Right forelimb (tissue), 1 donor: ENCODE data around the gene AMD1.
A peak's percentile ranks its signal among the peaks of the same experiment; 100 is the strongest.
"Not testable (repeated sequence)": the region's sequence is repeated elsewhere in the genome, so short reads cannot be mapped to it uniquely, and the experiment has no call there.

ENCODE experiments used
- DNase-seq: peaks from one replicate; pipeline ENCODE4 v3.0.0-alpha.2; 2018

AMD1 gene

DNA sequence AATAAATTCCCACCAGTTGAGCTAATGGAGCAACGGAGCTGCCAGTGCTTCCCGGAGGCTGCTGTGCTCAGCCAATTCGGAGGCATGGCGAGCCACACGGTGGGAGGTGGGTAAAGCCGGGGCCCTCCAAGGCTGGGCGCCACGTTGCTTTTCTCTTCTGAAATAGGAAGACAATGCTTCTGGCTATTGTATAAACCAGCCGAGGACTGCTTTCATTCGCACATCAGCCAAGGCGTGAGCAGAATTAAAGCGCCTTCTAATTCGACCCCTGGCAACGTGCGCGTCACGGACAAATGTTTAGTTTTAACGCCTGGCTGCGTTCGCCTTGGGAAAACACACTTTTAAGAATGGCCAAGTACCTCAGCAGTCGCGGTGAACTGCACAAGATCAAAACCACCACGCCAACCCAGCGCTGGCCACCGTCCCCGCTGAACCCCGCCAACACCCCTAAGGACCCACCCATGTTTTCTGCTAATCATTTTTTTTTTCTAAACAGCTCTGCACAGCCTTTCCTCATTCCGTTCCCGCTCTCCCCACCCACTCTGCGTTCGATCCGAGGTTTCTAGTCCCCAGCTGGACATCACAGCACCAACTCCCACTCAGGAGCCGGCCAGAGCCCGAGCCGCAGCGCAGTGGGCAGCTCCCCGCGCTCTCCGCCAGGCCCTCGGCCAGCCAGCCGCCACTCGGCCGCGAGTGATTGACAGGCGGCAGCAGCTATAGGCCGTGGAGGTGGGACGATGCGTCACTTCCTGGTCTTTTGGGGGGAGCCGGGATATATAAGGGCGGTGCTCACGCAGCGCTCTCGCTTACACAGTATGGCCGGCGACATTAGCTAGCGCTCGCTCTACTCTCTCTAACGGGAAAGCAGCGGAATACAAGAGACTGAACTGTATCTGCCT lies at the start of gene AMD1:
AMD1 (plus strand) TSS at position 805 of the 899 bp plus-strand sequence. CDS start 321 bp downstream, outside the sequence.
- peak; percentile 97 for DNase-seq

DNA sequence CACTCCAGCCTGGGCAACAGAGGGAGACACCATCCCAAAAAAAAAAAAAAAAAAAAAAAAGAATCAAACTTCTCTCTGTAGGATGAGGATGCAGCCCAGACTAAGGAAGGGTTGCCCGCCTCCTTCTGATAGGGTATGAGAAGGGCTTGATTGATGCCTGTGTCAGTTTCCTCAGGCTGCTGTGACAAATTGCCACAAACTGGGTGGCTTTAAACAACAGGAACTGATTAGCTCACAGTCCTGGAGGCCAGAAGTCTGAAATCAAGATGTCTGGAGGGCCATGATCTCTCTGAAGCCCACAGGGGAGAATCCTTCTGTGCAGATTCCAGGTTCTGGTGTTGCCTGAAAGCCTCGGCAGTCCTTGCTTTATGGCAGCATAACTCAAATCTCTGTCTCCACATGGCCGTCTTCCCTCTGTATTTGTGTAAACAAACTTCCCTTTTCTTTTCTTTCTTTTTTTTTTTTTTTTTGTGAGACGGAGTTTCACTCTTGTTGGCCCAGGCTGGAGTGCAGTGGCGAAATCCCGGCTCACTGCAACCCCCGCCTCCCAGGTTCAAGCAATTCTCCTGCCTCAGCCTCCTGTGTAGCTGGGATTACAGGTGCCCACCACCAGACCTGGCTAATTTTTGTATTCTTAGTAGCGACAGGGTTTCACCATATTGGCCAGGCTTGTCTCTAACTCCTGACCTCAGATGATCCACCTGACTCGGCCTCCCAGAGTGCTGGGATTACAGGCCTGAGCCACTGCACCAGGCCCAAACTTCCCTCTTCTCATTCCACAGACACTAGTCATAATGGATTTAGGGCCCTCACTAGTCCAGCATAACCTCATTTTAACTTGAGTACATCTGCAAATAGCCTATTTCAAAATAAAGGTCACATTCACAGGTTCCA lies 48.1 kb upstream of the AMD1 start:
- DNase-seq, result no peak

DNA sequence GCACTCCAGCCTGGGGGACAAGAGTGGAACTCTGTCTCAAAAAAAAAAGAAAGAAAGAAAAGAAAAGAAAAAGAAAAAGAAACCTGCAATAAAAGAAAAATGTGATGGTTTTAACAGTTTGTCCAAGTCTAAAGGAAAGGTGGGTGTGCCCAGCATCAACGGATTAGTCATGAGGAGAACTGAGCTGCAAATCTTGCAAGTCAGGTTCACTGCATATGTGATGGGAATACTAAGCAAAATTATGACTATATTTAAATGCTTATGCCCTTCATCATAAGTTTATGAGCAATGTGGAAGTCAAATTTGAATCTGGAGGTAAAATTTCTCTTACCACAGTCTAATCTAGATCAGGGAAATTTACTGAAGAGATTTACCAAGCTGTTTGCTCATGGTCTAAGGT lies 46.2 kb upstream of the AMD1 start:
- DNase-seq, result no peak

DNA sequence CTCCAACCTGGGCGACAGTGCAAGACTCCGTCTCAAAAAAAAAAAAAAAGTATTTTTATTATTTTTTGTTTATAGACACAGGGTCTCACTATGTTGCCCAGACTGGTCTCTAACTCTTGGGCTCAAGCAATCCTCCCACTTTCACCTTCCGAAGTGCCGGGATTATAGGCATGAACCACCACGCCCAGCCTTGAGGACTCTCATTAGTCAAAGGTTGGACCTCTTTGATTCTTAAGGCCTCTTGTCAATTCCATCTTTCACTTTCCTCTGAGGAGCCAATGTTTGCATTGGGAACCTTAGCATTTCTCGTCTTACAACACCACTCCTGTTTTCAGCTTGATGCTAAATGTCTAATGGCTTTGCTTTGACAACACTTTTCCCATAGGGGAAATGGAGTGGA lies 43.2 kb upstream of the AMD1 start:
- no peak for DNase-seq

DNA sequence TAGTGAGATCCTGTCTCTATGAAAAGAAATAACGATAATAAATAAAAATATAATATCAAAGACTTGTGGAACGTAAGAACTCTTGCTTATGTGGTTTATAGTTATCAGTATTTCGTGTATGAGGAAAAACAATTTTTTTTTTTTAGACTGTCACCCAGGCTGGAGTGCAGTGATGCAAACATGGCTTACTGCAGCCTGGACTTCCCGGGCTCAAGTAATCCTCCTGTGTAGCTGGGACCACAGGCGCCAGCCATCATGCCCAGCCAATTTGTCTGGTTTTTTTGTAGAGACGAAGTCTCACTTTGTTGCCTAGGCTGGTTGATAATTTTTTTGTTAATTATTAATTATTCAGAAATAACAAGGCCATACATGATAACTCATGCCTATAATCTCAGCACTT lies 40.8 kb upstream of the AMD1 start:
- no peak for DNase-seq

DNA sequence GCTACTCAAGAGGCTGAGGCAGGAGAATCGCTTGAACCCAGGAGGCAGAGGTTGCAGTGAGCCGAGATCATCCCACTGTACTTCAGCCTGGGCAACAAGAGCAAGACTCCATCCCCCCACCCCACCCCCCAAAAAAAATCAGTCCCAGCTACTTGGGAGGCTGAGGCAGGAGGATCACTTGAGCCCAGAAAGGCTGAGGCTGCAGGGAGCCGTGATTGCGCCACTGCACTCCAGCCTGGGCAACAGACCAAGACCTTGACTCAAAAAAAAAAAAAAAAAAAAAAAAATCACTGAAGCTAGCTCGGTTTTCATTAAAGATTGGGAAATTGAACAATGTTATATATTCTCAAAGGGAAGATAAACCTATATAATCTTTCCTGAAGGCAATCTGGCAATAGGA lies 38.8 kb upstream of the AMD1 start:
- DNase-seq, result not testable (repeated sequence)

DNA sequence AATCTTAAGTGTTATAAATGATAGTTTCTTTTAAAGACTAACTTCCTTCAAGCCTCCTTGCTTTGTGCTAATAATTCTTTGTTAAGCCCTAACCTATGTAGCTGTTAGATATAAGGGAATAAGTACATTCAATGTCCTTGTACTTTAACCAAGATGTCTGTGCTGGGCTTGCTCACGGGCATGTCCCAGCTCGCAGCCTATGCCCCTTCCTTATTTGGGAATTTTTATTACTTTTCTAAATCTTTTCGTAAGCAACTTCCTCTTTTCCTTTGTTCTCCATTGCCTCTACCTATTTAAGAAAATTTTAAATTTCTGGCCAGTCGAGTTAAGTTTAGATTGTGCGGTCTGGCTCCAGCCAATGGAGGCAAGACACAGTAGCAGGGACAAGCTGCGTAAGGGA lies 33.3 kb upstream of the AMD1 start:
- no peak for DNase-seq

DNA sequence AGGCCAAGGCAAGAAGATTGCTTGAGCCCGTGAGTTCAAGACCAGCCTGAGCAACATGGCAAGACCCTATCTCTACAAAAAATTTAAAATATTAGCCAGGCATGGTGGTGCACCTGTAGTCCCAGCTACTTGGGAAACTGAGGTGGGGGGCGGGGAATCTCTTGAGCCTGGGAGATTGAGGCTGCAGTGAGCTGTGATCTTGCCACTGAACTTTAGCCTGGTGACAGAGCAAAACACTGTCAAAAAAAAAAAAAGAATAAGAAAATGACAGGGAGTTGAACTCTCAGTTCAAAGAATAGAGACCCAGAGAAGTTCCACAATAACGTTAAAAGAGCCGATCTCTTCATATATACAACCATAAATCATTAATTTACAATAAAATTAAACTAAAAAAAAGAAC lies 24.8 kb upstream of the AMD1 start:
- DNase-seq, result no peak

DNA sequence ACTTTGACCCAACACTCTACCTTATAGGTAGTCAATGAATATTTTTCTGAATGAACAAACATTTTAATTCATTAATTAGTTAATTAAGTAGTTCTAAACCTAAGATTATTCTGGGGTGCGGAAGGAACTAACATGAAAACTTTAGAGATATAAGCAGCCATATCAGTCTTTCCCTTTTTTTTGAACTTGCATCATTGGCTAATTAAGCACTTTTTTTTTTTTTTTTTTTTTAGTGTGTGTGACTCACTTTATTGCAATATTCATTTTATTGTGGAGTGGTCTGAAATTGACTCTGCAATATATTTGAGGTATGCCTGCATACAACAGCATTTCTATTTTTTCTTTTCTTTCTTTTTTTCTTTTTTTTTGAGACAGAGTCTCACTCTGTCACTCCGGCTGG lies 21.8 kb upstream of the AMD1 start:
- no peak for DNase-seq

DNA sequence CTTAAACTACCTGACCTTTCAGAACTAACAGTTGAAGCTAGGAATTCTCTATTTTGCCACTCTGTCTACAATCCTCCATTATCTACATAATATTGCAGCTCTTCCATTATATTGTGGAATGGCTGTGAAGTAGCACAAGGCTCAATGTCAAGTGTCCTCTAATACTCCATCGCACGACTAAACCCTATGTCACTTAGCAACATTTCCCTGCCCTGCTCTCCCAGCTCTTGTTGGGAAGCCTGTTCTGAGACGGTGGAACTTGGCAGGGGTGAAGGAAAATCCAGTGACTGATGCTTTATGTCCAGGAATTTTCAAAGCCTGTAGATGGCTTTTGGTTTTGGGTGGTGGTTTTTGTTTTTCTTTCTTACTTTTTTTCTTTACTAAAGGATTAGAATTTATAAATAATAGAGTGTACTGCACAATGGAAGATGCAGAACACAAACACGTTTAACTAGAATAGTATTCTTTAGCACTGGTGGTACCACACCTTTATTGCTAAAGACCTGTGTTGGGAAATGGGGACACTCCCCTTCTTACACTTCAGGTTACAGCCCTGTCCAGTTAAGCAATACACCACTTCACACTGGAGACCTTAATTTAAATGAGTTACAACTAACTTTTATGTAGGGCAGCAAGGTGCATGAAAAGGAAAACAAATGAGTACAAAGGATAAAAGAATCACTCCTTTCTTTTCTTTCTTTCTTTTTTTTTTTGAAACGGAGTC lies 20.7 kb upstream of the AMD1 start:
- DNase-seq, result no peak

DNA sequence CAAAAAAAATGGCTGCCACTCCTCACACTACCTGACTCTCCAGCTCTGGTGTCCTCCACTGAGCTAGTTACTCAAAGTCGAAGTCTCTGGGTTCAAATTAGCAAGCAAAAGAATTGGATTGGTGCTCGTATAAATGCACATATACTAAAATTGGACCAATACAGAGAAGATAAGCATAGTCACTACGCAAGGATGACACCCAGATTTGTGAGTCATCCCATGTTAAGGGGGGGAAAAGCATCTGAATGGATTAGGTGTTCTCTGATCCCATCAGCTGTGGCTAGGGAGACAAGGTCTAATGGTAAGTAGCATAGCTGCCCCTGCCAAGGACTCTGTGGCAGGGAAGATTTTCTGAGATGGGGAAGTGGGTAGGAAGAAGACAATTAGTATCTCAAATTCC lies 18.3 kb upstream of the AMD1 start:
- no peak for DNase-seq

DNA sequence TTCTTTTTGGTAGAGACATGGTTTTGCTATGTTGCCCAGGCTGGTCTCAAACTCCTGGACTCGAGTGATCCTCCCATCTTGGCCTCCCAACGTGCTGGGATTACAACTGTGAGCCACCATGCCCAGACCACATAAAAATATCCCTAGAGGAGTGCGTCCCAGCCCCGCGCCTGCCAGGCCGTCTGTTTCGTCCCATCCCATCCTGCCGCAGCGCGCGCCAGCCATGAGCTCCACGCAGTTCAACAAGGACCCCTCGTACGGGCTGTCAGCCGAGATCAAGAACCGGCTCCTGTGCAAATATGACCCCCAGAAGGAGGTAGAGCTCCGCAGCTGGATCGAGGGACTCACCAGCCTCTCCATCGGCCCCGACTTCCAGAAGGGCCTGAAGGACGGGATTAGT lies 16.6 kb upstream of the AMD1 start:
- DNase-seq, result no peak

DNA sequence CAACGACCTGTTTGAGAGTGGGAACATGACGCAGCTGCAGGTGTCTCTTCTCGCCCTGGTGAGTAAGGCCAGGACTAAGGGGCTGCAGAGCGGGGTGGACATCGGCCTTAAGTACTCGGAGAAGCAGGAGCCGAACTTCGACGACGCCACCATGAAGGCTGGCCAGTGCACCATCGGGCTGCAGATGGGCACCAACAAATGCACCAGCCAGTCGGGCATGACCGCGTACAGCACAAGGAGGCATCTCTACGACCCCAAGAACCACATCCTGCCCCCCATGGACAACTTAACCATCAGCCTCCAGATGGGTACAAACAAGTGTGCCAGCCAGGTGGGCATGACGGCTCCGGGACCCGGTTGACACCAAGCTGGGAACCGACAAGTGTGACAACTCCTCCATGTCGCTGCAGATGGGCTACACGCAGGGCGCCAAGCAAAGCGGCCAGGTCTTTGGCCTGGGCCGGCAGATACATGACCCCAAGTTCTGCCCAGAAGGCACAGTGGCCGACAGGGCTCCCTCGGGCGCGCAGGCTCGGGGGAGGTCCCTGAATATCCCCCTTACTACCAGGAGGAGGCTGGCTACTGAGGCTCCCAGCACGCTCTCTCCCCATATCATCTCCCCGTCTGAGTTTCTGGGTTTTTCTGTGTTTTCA lies 15.9 kb upstream of the AMD1 start:
- DNase-seq, result no peak

DNA sequence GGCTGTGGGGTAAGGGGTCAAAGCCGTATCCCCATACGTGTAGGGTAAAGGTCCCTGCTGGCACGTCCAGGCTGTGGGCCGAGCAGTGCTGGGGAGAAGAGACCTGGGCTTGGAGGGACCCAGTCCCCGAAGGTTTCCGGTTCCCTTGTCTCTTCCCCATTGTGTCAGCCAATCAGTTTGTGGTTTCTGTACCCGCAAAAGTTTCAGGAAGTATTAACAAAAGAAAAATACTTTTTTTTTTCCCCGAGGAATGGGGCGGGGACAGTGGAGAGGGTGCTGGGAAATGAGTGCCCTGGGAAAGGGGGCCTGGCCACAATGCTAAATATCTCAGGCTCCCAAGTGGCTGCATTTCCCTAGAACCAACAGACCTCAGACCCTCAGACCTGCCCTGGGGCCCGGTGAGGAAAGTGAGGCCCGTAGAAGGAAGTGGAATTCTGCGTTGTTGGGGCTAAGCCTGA lies 15.2 kb upstream of the AMD1 start:
- no peak for DNase-seq

DNA sequence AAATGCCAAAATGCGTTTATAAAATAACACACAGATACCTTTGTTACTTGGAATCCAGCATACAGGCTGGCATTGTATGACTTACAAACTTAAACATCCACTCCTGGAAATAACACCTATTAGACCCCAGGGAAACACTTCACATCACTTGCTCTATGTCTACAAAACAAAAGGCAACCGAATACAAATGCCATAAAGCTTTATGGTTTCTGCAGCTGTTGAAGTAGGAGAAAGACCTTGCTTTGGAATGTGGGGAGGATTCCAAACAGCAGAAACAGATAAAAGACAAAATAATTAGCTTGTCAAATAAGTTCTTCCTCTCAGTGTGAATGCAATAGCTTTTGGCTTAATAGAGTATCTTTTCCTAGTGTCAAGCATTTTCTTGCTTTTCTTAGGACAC lies 9.8 kb upstream of the AMD1 start:
- no peak for DNase-seq

DNA sequence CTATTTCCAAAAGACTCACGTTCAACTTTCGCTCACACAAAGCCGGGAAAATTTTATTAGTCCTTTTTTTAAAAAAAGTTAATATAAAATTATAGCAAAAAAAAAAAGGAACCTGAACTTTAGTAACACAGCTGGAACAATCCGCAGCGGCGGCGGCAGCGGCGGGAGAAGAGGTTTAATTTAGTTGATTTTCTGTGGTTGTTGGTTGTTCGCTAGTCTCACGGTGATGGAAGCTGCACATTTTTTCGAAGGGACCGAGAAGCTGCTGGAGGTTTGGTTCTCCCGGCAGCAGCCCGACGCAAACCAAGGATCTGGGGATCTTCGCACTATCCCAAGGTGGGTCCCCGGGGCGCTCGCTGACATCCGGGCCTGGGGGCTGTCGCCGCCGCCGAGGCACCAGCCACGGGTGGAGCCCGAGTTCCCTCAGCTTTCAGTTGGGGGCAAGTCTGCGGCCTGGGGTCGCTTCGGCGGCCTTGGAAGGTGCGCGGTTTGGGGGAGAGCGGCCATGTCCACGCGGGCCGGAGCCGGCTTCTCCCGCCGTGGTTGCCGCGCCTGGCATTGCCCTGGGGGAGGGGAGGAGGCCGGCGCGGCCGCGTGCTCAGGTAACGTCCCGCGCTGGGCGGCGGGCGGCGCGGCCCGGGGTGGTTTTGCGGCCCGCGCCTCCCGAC lies 429 bp downstream of the AMD1 start:
- peak; percentile 77 for DNase-seq

DNA sequence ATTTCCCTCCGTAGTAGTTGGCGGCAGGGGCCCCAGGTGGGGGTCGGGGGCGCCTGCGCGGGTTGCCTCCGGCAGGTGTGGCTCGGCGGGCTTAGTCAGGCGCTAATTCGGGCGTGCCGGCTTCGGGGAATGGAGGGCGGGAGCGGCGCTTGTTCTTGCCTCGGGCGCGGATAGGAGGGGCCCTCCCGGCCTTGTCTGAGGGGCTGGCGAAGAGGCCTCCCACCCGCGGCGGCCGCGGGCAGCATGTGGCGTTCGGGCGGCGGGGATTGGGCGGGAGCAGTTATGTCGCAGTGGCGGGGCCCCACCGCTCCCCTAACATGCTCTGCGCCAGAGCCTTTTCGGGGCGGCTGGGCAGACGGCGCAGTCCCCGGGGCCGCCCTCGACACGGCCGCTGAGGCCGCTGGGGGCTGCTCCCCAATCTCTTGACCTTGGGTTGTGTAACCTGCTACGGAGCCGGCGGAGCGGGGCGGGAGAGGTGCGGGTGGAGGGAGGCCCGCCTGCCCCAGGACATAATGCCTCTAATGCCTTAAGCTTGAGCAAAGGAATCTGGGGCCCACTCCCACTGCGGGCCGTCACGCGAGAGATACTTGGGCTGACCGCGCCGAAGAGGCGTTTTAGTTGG lies 1.1 kb downstream of the AMD1 start:
- no peak for DNase-seq

DNA sequence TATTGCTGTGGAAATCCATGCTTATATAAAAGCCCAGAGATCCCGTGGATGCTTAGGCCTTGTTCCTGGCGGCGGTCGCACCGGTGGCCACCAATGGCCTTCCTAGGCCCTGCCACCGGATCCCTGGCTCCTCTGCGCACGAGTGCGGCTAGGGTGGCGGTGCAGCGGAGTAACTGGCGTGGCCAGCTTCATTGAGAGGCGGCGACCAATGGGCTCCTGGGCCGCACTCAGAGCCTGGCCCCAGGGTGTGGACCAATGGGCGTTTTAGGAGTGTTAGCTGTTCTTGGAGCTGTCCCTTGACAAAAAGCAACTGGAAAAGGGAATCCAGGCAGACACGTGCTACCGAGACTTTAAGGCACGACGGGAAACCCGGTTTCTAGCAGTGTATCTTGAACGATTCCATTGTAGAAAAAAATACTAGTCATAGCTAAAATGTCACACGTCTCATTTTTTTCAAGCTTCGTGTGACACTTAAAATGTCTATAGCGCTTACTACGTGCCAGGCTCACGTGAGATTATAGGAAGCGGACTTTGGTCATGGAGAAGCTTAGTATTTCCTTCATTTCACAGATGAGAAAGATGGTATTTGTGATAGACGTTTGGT lies 1.7 kb downstream of the AMD1 start:
- peak; percentile 81 for DNase-seq

DNA sequence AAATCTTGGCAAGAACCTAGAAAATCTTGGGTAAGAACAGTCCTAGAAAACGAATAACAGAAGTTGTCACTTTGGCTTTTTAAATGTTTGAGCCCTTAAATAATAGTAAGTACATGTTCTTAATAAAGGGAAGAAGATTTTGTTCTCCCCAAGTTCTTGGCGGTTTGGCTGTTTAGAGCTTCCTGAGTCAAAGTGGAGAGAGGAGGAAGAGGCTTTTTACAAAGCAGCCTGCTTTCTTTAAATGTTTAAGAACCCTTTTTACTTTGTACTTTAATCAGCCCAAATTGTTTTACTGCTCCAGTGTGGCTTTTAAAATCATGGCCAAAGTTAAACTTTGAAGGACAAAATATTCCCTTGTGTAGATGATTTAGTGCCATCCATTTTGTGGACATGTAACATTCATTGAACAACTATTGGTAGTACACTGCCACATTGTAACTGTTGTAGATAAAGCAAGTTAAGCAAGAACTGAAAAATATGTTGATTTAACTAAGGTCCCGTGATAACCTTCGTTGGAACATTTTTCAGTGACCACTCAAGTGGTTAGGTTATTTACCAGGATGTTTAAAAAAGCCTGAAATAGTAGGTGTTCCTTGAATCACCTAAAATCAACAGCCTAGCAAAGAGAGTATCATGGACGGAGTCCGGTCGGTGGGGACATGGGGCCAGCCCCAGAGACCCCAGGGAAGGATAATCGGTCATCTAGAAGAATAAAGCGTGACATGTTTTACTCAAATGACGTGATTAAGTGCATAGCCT lies 2.4 kb downstream of the AMD1 start:
- DNase-seq, result no peak

DNA sequence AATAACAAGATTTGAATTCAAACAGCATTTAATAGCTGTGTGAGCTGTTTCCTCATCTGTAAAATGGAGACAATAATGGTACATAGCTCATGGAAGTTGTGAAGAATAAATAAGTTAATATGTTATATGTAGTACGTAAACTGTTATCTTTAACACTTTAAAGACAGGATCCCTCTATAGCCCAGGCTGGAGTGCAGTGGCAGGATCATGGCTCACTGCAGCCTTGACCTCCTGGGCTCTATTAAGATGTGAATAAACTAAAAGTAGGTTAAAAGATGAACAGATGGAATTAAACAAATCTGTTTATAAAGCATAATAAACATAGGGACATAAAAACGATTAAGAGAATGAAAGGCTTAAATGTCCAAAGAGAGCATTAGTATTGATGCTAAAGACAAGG lies 3.0 kb downstream of the AMD1 start:
- no peak for DNase-seq
